SJSA1 (cell line): ENCODE measurements around the gene RRAGB. TPM values are rescaled to one million over a fixed set of nuclear protein-coding genes. Genes with fewer than 3 reads are reported as not detected.
"Not testable (repeated sequence)": the region's sequence is repeated elsewhere in the genome, so short reads cannot be mapped to it uniquely, and the experiment has no call there.

Experiments
- DNase-seq, 2 experiments: peaks; one replicate each; pipeline ENCODE4 v3.0.0-alpha.2; 2015 to 2020; ENCODE audit warnings: low spot score in 2 of 2, low read depth in 1 of 2
- H3K27ac ChIP-seq: fragments of 250-450 bp; sonication (Bioruptor Pico); 2 replicates; pipeline ENCODE4 v1.5.1; 2020; ENCODE audit warnings: mild to moderate bottlenecking, moderate library complexity
- H3K27me3 ChIP-seq: fragments of 250-450 bp; sonication (Bioruptor Pico); replicated peaks from 2 replicates; pipeline ENCODE4 v1.5.1; 2020; ENCODE audit warnings: mild to moderate bottlenecking, moderate library complexity
- H3K36me3 ChIP-seq: fragments of 250-450 bp; sonication (Bioruptor Pico); 2 replicates; pipeline ENCODE4 v1.5.1; 2020; ENCODE audit warnings: mild to moderate bottlenecking
- H3K4me1 ChIP-seq: fragments of 250-450 bp; sonication (Bioruptor Pico); replicated peaks from 2 replicates; pipeline ENCODE4 v1.6.1; 2021; ENCODE audit warnings: mild to moderate bottlenecking
- H3K4me3 ChIP-seq: fragments of 250-450 bp; sonication (Bioruptor Pico); 2 replicates; pipeline ENCODE4 v1.5.1; 2020; ENCODE audit warnings: mild to moderate bottlenecking
- H3K9me3 ChIP-seq: fragments of 250-450 bp; sonication (Bioruptor Pico); replicated peaks from 2 replicates; pipeline ENCODE4 v1.5.1; 2020; ENCODE audit warnings: mild to moderate bottlenecking
- total RNA-seq: library from RNA; depleted of rRNA; stranded (reverse); fragments of >200 nt; shearing (Covaris generic); gene quantifications from 2 replicates; pipeline ENCODE4 v1.2.3, GENCODE V29; 2014

RRAGB gene
- total RNA-seq, 1 experiment from 2014 or later = 7.5 TPM

DNA sequence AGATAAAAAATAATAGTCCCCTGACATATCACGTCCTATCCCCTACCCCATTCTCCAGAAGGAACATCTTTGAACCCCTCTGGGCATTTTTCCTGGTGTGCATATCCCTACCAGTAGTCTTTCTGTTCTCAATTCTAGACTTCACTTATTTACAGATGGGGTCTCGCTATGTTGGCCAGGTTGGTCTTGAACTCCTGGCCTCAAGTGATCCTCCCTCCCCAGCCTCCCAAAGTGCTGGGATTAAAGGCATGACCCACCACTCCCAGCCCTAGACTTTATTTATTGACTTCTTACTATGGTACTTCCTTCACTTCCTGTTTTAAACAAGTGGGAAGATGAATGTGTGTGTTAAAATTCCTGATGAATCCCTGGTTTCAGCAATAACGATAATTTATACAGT is 612 bp upstream of the RRAGB start:
- Histone ChIP-seq H3K27me3 (no peaks in the 10 kb centered on the region), H3K4me1 (no peaks in the 10 kb centered on the region), H3K4me3 (peak overlapping the region; percentile 55), H3K27ac (peak overlapping the region; percentile 18; the same call in 1 of the 2 replicates), H3K9me3 (no peaks in the 10 kb centered on the region), H3K36me3 (peaks cover 4% of the 10 kb centered on the region; the same call in 1 of the 2 replicates)
- no peak for DNase-seq

DNA sequence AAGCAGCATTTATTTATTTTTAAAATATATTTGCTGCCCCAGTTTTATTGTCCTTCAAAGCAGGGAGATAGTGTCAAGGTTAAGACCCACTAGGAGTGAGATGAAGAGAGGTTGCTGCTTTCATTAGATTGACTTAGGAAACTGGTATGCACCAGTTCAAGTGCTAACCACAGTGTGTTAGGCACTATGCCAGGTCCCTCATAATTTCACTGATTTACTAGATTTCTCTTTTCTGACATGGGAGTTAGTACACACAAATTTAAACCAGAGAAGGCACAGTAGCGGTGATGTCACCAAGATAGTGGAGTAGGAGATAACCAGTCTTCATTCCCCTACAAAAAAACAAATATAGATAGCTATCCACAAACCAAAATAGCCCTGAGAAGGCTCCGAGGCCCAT is 14.3 kb downstream of the RRAGB start:
- H3K9me3 ChIP-seq = no peaks in the 10 kb centered on the region
- DNase-seq = no peak
- no peak overlapping the region for H3K27ac ChIP-seq
- H3K4me1 ChIP-seq = no peaks in the 10 kb centered on the region
- H3K4me3 ChIP-seq = no peak overlapping the region
- H3K27me3 ChIP-seq = no peaks in the 10 kb centered on the region
- peaks cover 2% of the 10 kb centered on the region; the same call in 1 of the 2 replicates for H3K36me3 ChIP-seq

DNA sequence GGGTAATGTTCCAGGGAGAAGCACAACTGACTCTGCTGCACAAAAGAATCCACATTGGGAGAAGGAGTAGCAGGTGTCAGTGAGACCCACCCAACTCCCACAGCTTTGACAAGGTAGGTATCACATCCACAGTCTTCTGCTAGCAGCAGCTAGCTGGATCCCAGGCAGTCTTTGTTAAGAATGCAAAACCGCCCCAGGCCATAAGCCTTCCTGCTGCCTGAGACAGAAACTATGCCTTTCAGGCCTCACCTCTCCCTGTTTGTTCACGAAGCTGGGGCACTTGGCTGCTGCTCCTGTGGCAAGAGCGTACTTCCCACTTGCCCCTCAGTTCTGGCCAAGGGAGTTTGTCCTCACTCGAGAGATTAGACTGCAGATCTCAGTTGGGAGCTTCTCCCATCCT is 21.4 kb downstream of the RRAGB start:
- no peaks in the 10 kb centered on the region for H3K27me3 ChIP-seq
- no peaks in the 10 kb centered on the region for H3K36me3 ChIP-seq
- H3K4me3 ChIP-seq = no peak overlapping the region
- DNase-seq = no peak
- H3K4me1 ChIP-seq = no peaks in the 10 kb centered on the region
- H3K9me3 ChIP-seq = no peaks in the 10 kb centered on the region
- no peak overlapping the region for H3K27ac ChIP-seq

DNA sequence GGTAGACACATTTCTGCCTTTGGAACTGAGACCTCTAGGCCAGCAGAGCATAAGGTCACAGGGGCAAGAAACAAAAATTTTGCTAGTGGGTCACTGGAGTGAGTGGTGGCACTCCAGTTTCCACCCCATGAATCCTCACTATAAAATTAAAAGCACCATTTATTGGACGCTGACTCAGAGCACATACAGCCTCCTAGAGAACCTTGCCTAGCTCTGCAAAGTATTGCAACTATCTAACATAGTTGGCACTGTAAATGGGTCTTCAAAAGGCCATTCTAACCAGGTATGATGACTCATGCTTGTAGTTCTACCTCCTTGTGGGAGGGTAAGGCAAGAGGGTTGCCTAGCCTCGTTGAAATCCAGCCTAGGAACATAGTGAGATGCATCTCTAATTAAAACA is 25.1 kb downstream of the RRAGB start:
- H3K36me3 ChIP-seq = no peaks in the 10 kb centered on the region
- DNase-seq = no peak

DNA sequence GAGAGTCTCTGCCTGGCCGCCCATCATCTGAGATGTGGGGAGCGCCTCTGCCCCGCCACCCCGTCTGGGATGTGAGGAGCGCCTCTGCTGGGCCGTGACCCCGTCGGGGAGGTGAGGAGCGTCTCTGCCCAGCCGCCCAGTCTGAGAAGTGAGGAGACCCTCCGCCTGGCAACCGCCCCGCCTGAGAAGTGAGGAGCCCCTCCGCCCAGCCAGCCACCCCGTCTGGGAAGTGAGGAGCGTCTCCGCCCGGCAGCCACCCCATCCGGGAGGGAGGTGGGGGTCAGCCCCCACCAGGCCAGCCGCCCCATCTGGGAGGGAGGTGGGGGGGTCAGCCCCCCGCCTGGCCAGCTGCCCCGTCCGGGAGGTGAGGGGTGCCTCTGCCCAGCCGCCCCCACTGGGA is 30.9 kb downstream of the RRAGB start:
- not testable (repeated sequence) for DNase-seq, H3K9me3 ChIP-seq, H3K27ac ChIP-seq, H3K36me3 ChIP-seq, H3K27me3 ChIP-seq, H3K4me1 ChIP-seq, H3K4me3 ChIP-seq

More for the DNA sequence above, 25.1 kb downstream of the RRAGB start:
- Histone ChIP-seq H3K27ac (no peak overlapping the region), H3K4me1 (no peaks in the 10 kb centered on the region), H3K4me3 (no peak overlapping the region), H3K9me3 (no peaks in the 10 kb centered on the region), H3K27me3 (no peaks in the 10 kb centered on the region)

DNA sequence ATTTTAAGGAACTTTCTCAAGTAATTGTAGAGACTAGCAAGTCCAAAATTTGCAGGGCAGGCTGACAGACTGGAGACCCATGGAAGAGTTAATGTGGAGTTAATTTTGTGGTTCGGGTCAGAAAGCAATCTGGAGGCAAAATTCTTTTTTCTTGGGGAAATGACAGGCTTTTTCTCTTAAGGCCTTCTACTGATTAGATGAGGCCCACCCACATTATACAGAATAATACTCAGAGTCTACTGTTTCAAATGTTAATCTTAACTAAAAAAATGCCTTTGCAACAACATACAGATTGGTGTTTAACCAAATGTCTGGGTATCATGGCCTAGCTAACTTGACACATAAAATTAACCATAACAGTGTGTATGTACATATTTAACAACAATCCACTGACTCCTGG is 32.7 kb downstream of the RRAGB start:
- H3K27ac ChIP-seq = no peak overlapping the region

DNA sequence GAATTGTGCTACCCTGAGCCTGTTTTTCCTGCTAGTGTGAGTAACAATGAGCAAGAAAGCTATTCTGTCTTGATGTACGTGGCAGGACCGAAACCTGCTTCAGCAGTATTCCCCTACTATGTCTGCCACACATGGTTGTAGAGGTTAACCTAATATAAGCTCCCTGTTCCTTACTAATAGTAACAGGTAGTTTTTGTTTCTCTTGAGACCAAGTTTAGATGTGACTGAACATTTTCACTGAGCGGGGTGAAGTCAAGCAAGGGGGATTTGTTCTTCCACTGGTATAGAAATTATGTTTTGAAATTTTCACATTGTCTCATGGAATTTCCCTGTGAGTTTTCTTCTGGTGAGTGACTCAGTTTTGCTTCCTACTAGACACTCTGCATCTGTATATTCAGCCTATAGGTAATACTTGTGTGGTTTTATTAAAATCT is 37.3 kb downstream of the RRAGB start:
- Histone ChIP-seq H3K36me3 (peaks cover 2% of the 10 kb centered on the region; the same call in 1 of the 2 replicates), H3K4me1 (peaks cover 5% of the 10 kb centered on the region; the same call in 1 of the 2 replicates), H3K4me3 (no peak overlapping the region), H3K9me3 (no peaks in the 10 kb centered on the region), H3K27me3 (no peaks in the 10 kb centered on the region), H3K27ac (no peak overlapping the region)
- DNase-seq = no peak

More for the DNA sequence above, 32.7 kb downstream of the RRAGB start:
- no peak for DNase-seq
- H3K27me3 ChIP-seq = no peaks in the 10 kb centered on the region
- H3K36me3 ChIP-seq = no peaks in the 10 kb centered on the region
- H3K9me3 ChIP-seq = no peaks in the 10 kb centered on the region
- H3K4me1 ChIP-seq = no peaks in the 10 kb centered on the region
- H3K4me3 ChIP-seq = no peak overlapping the region

DNA sequence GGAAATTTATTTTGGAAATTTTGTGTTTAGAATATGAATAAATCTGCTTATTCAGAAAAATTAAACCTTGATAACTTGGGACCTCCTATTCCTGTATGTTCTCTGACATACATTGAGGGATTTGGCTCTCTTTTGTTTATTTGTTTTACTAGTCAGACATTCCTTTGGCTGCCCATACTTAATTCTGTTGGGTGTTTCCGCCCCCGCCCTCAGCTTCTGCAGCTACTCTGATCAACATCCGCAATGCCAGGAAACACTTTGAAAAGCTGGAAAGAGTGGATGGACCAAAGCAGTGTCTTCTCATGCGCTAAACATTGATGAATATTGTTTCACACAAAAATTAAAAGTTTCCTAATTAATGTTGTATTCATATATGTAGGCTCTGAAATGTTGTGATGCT is 40.5 kb downstream of the RRAGB start:
- H3K9me3 ChIP-seq = no peaks in the 10 kb centered on the region
- H3K27me3 ChIP-seq = no peaks in the 10 kb centered on the region
- H3K4me1 ChIP-seq = peaks cover 5% of the 10 kb centered on the region; the same call in 1 of the 2 replicates
- H3K4me3 ChIP-seq = no peak overlapping the region
- H3K27ac ChIP-seq = no peak overlapping the region
- peaks cover 2% of the 10 kb centered on the region; the same call in 1 of the 2 replicates for H3K36me3 ChIP-seq
- peak; percentile 26 to 48 for DNase-seq

DNA sequence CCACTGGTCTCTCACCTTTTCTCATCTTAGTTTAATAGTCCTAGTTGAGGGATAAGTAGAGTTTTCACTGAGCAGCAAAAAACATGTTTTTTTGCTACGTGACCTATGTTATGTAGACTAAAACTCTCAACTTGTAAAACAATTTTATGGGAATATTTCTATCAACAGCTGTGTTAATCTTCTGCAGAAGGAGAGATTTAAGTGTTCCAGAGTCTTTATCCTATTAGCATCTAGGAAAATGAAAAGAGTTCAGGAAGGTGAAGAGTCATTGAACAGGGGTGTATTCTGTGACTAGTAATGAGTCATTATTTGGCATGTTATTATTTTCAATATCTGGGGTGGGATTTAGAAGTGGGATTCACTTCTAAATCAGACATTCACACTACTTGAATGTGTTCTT is 41.9 kb downstream of the RRAGB start:
- H3K4me1 ChIP-seq = peaks cover 5% of the 10 kb centered on the region; the same call in 1 of the 2 replicates
- no peaks in the 10 kb centered on the region for H3K9me3 ChIP-seq
- peaks cover 2% of the 10 kb centered on the region; the same call in 1 of the 2 replicates for H3K36me3 ChIP-seq
- no peak overlapping the region for H3K4me3 ChIP-seq
- DNase-seq = no peak
- no peaks in the 10 kb centered on the region for H3K27me3 ChIP-seq
- H3K27ac ChIP-seq = no peak overlapping the region

DNA sequence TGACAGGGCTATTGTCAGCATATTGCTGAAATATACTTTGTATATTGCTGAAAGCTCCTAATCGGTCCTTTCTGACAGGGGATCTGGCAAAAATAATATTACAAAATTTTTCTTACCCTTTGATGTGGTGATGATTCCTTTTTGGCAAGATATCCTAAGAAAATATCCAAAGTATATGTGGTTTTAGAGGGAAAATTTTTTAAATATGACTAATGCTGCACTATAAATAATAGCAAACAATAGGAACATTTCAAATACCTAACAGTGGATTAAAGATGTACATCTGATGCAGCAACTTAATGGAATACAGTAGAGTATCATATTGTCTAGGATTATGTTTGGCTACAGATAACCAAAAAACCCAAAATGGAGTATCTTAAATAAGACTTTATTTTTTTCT is 49.6 kb downstream of the RRAGB start:
- Histone ChIP-seq H3K27ac (no peak overlapping the region), H3K4me3 (no peak overlapping the region), H3K36me3 (no peaks in the 10 kb centered on the region), H3K9me3 (no peaks in the 10 kb centered on the region), H3K4me1 (peaks cover 7% of the 10 kb centered on the region), H3K27me3 (no peaks in the 10 kb centered on the region)
- DNase-seq = peak in 1 of 2 experiments; percentile 4

DNA sequence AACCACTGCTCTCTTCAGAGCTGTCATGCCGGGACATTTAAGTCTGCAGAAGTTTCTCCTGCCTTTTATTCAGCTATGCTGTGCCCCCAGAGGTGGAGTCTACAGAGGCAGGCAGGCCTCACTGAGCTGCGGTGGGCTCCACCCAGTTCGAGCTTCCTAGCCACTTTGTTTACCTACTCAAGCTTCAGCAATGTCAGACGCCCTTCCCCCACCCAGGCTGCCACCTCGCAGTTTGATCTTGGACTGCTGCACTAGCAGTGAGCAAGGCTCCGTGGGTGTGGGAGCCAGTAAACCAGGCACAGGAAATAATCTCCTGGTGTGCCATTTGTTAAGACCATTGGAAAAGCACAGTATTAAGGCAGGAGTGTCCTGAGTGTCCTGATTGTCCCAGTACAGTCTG is 56.9 kb downstream of the RRAGB start:
- not testable (repeated sequence) for H3K4me1 ChIP-seq, DNase-seq

DNA sequence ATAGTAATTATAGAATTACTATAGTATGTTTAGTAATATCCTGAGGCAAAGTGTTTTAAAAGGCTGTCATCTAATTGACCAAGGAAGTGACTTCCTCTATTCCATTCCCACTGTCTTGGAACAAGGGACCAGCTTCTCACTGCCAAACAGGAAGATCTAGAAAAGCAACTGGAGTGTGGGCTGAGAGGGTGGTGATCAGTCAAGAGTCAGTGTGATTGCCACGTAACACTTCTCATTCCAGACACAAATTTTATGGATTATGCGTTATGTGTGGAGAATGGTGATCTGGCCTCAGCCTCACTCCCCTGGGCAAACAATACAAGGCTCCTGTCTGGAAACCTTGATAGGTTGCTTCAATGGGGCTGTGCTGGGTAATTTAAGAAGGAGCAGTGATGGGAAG is 60.0 kb downstream of the RRAGB start:
- no peak overlapping the region for H3K4me3 ChIP-seq
- no peak for DNase-seq
- no peaks in the 10 kb centered on the region for H3K36me3 ChIP-seq
- H3K27me3 ChIP-seq = no peaks in the 10 kb centered on the region
- no peaks in the 10 kb centered on the region for H3K9me3 ChIP-seq
- no peak overlapping the region for H3K27ac ChIP-seq
- no peaks in the 10 kb centered on the region for H3K4me1 ChIP-seq

More for the DNA sequence above, 56.9 kb downstream of the RRAGB start:
- H3K4me3 ChIP-seq, H3K27ac ChIP-seq, H3K36me3 ChIP-seq, H3K9me3 ChIP-seq, H3K27me3 ChIP-seq: not testable (repeated sequence)

DNA sequence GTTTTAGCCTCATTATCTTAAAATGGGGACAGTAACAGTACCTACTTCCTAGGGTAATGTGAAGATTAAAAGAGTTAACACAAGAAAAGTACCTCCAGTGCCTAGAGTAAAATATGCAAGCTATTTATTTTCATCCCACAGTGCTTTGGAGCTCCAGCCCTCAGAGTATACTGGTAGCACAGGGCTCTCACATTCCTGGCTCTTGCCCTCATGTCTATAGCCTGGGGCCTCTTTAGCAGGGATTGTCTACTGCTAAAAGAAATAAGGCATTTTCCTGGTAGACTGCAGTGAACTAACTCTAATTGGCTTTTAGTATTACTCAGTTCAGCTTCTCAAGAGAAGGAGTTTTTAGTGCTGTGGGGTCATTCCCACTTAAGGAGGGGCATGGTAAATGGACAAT is 60.8 kb downstream of the RRAGB start:
- H3K27me3 ChIP-seq = no peaks in the 10 kb centered on the region
- H3K4me1 ChIP-seq = no peaks in the 10 kb centered on the region
- no peaks in the 10 kb centered on the region for H3K36me3 ChIP-seq
- no peak overlapping the region for H3K27ac ChIP-seq
- DNase-seq = no peak
- H3K9me3 ChIP-seq = no peaks in the 10 kb centered on the region
- H3K4me3 ChIP-seq = no peak overlapping the region

DNA sequence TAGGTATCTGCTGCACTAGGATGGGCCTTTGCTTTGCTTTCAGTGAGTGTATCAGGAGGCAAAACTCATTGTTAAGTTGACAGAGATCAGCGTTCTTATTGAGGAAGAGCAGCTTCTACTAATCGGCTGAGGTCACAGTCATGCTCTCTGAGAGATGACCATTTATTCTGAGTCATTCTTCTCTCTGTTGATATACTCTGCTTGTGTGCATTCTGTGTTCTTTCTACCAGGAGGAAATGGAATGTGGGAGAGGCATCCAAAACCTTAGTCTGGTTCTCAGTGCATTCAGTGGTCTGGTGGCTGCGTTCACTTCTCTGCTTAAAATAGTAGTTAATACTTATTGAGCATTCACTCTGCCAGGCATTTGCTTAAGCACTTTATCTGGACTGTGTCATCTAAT is 66.2 kb downstream of the RRAGB start:
- Histone ChIP-seq H3K4me3 (no peak overlapping the region), H3K36me3 (no peaks in the 10 kb centered on the region), H3K27ac (no peak overlapping the region), H3K9me3 (no peaks in the 10 kb centered on the region), H3K4me1 (no peaks in the 10 kb centered on the region), H3K27me3 (no peaks in the 10 kb centered on the region)
- no peak for DNase-seq

DNA sequence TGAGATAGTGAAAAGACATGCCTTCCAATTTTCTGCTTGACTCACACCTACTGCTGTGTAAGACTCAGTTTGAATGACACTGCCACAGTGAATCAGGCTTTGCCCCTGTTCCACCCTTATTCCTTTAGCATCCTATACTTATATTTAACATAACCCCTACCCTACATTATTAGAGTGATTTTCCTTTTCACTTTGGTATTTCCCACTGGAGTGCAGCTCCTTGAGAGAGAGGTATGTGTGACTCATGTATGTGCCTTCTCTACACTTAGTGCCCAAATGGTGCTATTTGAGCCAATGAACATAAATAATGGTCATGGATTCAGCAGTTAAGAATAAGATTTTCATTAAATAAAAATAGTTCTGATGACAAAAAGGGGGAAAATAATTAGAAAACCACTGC is 69.5 kb downstream of the RRAGB start:
- no peaks in the 10 kb centered on the region for H3K4me1 ChIP-seq
- H3K27ac ChIP-seq = no peak overlapping the region
- H3K36me3 ChIP-seq = no peaks in the 10 kb centered on the region
- no peak overlapping the region for H3K4me3 ChIP-seq
- DNase-seq = no peak
- H3K27me3 ChIP-seq = no peaks in the 10 kb centered on the region
- H3K9me3 ChIP-seq = no peaks in the 10 kb centered on the region
